ENCODE measurements around the gene TRIM15.
"Not testable (repeated sequence)": the region's sequence is repeated elsewhere in the genome, so short reads cannot be mapped to it uniquely, and the experiment has no call there.

TRIM15 gene

GRCh38 chr6:30200551-30201281, 37.4 kb downstream of the TRIM15 start:
- DNase-seq, result no peak

- no peak for DNase-seq
These were observed 39.0 kb downstream of the TRIM15 start for GRCh38 chr6:30202366-30202765.

GRCh38 chr6:30204116-30204515, 40.8 kb downstream of the TRIM15 start:
- no peak for DNase-seq

- peak; percentile 26 for DNase-seq
These were observed 42.8 kb downstream of the TRIM15 start for GRCh38 chr6:30206152-30206551.

GRCh38 chr6:30206799-30207618, 43.7 kb downstream of the TRIM15 start:
- no peak for DNase-seq

- peak; percentile 45 for DNase-seq
These were observed 44.4 kb downstream of the TRIM15 start for GRCh38 chr6:30207619-30208295.

GRCh38 chr6:30211306-30211705, 48.0 kb downstream of the TRIM15 start:
- DNase-seq, result no peak

- DNase-seq, result no peak
These were observed 48.6 kb downstream of the TRIM15 start for GRCh38 chr6:30211899-30212298.

GRCh38 chr6:30212865-30213666, 49.7 kb downstream of the TRIM15 start, which contains the start of gene TRIM26:
Gene TRIM26 (minus strand): TSS chr6:30213406. CDS start chr6:30199103, 14,303 bp downstream.
- DNase-seq, result peak; percentile 98

- DNase-seq, result no peak
These were observed 50.3 kb downstream of the TRIM15 start for GRCh38 chr6:30213667-30213956.

- peak; percentile 74 for DNase-seq
These were observed 50.8 kb downstream of the TRIM15 start for GRCh38 chr6:30213957-30214656.

GRCh38 chr6:30214657-30214982, 51.3 kb downstream of the TRIM15 start:
- DNase-seq, result no peak

GRCh38 chr6:30216096-30216495, 52.8 kb downstream of the TRIM15 start:
- no peak for DNase-seq

- DNase-seq, result peak; percentile 61
These were observed 55.9 kb downstream of the TRIM15 start for GRCh38 chr6:30219244-30219643.

- not testable (repeated sequence) for DNase-seq
These were observed 58.0 kb downstream of the TRIM15 start for GRCh38 chr6:30221395-30221794.

GRCh38 chr6:30221956-30222355, 58.6 kb downstream of the TRIM15 start:
- not testable (repeated sequence) for DNase-seq
